MM.1S (cell line): ENCODE data around the gene R3HDM4.

ENCODE experiments used
- DNase-seq: peaks from one replicate; pipeline ENCODE4 v3.0.0-alpha.2; 2015
- H2AFZ ChIP-seq: fragments of 300-600 bp; sonication (generic); 2 replicates; pipeline ENCODE4 v1.6.0; 2016; ENCODE audit warnings: antibody characterized with exemption, low read length
- H3F3A ChIP-seq: fragments of 300-600 bp; sonication (generic); 2 replicates; pipeline ENCODE4 v1.6.1; 2016; ENCODE audit warnings: mild to moderate bottlenecking, antibody characterized with exemption, low read length, moderate library complexity, mixed read lengths; ENCODE audit not compliant: insufficient read depth
- H3K27ac ChIP-seq: fragments of 300-600 bp; sonication (generic); 2 replicates; pipeline ENCODE4 v1.5.1; 2016; ENCODE audit warnings: mild to moderate bottlenecking, low read length
- H3K27me3 ChIP-seq: fragments of 300-600 bp; sonication (generic); replicated peaks from 2 replicates; pipeline ENCODE4 v1.6.0; 2016; ENCODE audit warnings: low read length; ENCODE audit not compliant: insufficient read depth
- H3K36me3 ChIP-seq: fragments of 300-600 bp; sonication (generic); replicated peaks from 2 replicates; pipeline ENCODE4 v1.6.1; 2016; ENCODE audit warnings: mild to moderate bottlenecking, low read length, mixed read lengths; ENCODE audit not compliant: insufficient read depth
- H3K4me1 ChIP-seq: fragments of 300-600 bp; sonication (generic); 2 replicates; pipeline ENCODE4 v1.6.1; 2016; ENCODE audit warnings: low read length, mixed read lengths
- H3K4me2 ChIP-seq: fragments of 300-600 bp; sonication (generic); 2 replicates; pipeline ENCODE4 v1.6.0; 2016; ENCODE audit warnings: low read depth, low read length
- H3K4me3 ChIP-seq: fragments of 300-600 bp; sonication (generic); 2 replicates; pipeline ENCODE4 v1.5.1; 2016; ENCODE audit warnings: low read length, mixed read lengths
- H3K79me2 ChIP-seq: fragments of 300-600 bp; sonication (generic); 2 replicates; pipeline ENCODE4 v1.6.1; 2016; ENCODE audit warnings: mixed run types, low read length, mixed read lengths
- H3K9ac ChIP-seq: fragments of 300-600 bp; sonication (generic); 2 replicates; pipeline ENCODE4 v1.6.1; 2016; ENCODE audit warnings: low read length, mixed read lengths
- H3K9me2 ChIP-seq: fragments of 300-600 bp; sonication (generic); replicated peaks from 2 replicates; pipeline ENCODE4 v1.6.1; 2016; ENCODE audit warnings: mild to moderate bottlenecking, low read length, mixed read lengths; ENCODE audit not compliant: insufficient read depth
- H3K9me3 ChIP-seq: fragments of 300-600 bp; sonication (generic); replicated peaks from 2 replicates; pipeline ENCODE4 v1.6.1; 2016; ENCODE audit warnings: mild to moderate bottlenecking, low read length, mixed read lengths; ENCODE audit not compliant: insufficient read depth
- H4K20me1 ChIP-seq: fragments of 300-600 bp; sonication (generic); 2 replicates; pipeline ENCODE4 v1.6.1; 2016; ENCODE audit warnings: mild to moderate bottlenecking, low read length, moderate library complexity, mixed read lengths; ENCODE audit not compliant: insufficient read depth
- EZH2 ChIP-seq: fragments of 300-600 bp; sonication (generic); optimal IDR thresholded peaks from 2 replicates; pipeline ENCODE3; 2017; ENCODE audit warnings: low read depth, mild to moderate bottlenecking, antibody characterized with exemption, low read length, mixed read lengths
- EZH2phosphoT487 ChIP-seq: fragments of 300-600 bp; sonication (generic); IDR thresholded peaks from 2 replicates; pipeline ENCODE4 v1.6.1; 2018; ENCODE audit warnings: antibody characterized with exemption, low read length
- TF ChIP-seq, protein P1 (sequence below): fragments of 300-600 bp; sonication (generic); IDR thresholded peaks from 2 replicates; pipeline ENCODE4 v1.5.1; 2016; ENCODE audit warnings: antibody characterized with exemption, low read length, mixed read lengths

Gene R3HDM4

DNA sequence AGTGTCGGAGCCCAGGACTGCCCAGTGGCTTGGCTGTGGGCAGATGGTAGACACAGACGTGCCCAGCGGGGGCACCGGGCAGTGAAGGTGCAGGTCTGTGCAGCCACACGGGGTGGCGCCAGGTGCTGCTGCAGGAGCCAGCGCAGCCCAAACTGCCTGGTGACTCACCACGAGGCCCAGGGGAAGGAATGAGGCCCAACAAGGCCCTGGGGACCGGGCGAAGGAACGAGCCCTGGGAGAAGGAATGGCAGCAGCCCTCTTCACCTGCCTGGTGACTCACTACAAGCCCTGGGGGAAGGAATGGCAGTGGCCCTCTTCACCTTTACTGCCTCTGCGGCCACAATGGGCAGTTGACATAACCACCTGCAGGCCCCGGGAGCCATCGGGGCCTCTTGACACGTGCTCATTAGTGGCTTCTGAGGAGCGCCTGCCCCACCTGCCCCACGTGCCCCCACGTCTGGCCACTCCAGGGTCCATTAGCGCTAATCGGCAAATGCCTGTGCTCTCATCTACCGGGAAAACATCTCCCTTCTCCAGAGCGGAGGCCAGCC lies 29.3 kb downstream of the R3HDM4 start:
- Histone ChIP-seq H3K36me3 (no peaks in the 10 kb centered on the region; the same call in 1 of the 2 replicates), H3K27me3 (no peaks in the 10 kb centered on the region), H3K9me3 (no peaks in the 10 kb centered on the region), H3K79me2 (no peaks in the 10 kb centered on the region), H3F3A (no peaks in the 10 kb centered on the region), H3K9me2 (no peaks in the 10 kb centered on the region), H3K4me3 (no peak overlapping the region), H3K27ac (no peak overlapping the region), H2AFZ (no peak overlapping the region), H3K4me2 (no peak overlapping the region), H3K9ac (no peak overlapping the region), H3K4me1 (no peaks in the 10 kb centered on the region), H4K20me1 (no peaks in the 10 kb centered on the region; the same call in 1 of the 2 replicates)
- no peak for DNase-seq
- TF ChIP-seq EZH2phosphoT487 (no peak), EZH2 (no peak)
- TF ChIP-seq, protein P1, sequence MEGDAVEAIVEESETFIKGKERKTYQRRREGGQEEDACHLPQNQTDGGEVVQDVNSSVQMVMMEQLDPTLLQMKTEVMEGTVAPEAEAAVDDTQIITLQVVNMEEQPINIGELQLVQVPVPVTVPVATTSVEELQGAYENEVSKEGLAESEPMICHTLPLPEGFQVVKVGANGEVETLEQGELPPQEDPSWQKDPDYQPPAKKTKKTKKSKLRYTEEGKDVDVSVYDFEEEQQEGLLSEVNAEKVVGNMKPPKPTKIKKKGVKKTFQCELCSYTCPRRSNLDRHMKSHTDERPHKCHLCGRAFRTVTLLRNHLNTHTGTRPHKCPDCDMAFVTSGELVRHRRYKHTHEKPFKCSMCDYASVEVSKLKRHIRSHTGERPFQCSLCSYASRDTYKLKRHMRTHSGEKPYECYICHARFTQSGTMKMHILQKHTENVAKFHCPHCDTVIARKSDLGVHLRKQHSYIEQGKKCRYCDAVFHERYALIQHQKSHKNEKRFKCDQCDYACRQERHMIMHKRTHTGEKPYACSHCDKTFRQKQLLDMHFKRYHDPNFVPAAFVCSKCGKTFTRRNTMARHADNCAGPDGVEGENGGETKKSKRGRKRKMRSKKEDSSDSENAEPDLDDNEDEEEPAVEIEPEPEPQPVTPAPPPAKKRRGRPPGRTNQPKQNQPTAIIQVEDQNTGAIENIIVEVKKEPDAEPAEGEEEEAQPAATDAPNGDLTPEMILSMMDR: no peak

DNA sequence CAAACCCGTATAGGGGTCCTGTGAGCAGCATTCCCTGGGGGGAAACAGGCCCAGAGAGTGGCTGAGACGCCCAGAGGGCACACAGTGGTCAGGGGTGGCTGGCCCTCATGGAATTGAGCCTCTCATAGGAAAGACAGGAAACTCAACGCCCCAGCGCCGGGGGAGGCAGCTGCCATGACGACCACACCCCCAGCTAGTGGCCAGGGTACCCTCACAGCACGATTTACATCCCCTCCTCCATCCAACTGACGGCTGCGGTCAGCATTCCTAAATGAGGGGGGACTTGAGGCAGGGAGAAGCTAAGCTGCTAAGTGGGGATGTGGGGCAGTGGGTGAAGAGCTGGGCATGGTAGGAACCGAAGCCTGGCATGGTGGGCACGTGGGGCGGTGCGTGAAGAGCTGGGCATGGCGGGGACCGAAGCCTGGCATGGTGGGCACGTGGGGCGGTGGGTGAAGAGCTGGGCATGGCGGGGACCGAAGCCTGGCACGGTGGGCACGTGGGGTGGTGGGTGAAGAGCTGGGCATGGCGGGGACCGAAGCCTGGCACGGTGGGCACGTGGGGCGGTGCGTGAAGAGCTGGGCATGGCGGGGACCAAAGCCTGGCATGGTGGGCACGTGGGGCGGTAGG lies 30.0 kb downstream of the R3HDM4 start:
- no peak overlapping the region for H3K27ac ChIP-seq
- no peak overlapping the region for H3K4me3 ChIP-seq
- H3K36me3 ChIP-seq: no peaks in the 10 kb centered on the region; the same call in 1 of the 2 replicates
- H3F3A ChIP-seq: no peaks in the 10 kb centered on the region
- TF ChIP-seq, protein P1: no peak
- TF ChIP-seq EZH2phosphoT487: no peak
- TF ChIP-seq EZH2: no peak
- H3K4me2 ChIP-seq: no peak overlapping the region
- no peak overlapping the region for H3K9ac ChIP-seq
- no peaks in the 10 kb centered on the region for H3K9me2 ChIP-seq
- no peaks in the 10 kb centered on the region for H3K79me2 ChIP-seq
- DNase-seq: no peak
- no peaks in the 10 kb centered on the region for H3K27me3 ChIP-seq
- no peaks in the 10 kb centered on the region for H4K20me1 ChIP-seq
- no peaks in the 10 kb centered on the region for H3K9me3 ChIP-seq
- H2AFZ ChIP-seq: no peak overlapping the region
- no peaks in the 10 kb centered on the region for H3K4me1 ChIP-seq

DNA sequence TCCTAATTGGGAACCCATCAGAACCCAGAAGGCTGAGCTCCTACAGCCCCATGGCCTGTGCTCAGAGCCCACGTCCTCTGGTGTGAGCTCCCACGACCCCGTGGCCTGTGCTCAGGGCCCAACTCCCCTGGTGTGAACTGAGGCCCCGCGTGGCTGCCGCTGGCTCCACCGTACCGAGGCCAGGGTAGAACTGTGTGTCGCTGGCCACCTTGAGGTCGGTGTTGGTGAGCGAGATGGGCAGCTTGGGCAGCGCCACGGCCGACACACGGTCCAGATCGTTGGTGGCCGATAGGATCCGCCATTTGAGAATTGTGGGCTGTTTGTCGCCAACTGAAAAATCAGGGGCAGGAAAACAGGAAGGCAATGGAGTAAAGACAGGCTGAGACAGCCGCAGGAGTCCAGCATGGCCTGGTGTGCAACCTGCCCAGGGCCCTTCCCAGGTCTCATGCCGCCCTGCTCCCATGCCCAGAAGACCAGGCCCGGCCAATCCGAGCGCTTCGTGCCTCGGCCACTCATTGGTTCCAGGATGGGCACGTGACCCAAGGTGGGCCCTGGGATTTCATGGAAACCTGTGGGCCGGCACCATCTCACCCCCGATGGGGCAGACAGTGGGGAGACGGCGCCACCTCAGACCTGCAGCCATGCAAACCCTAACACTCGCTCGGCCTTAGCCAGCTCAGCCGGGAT lies 31.5 kb downstream of the R3HDM4 start:
- no peaks in the 10 kb centered on the region for H3K9me2 ChIP-seq
- H4K20me1 ChIP-seq: no peaks in the 10 kb centered on the region
- no peak overlapping the region for H3K4me2 ChIP-seq
- no peaks in the 10 kb centered on the region for H3K4me1 ChIP-seq
- H3K27ac ChIP-seq: no peak overlapping the region
- H3K36me3 ChIP-seq: no peaks in the 10 kb centered on the region; the same call in 1 of the 2 replicates
- H2AFZ ChIP-seq: no peak overlapping the region
- DNase-seq: no peak
- H3K79me2 ChIP-seq: no peaks in the 10 kb centered on the region
- no peaks in the 10 kb centered on the region for H3K27me3 ChIP-seq
- TF ChIP-seq EZH2phosphoT487 (no peak), EZH2 (no peak)
- TF ChIP-seq, protein P1: no peak
- H3F3A ChIP-seq: no peaks in the 10 kb centered on the region
- no peaks in the 10 kb centered on the region for H3K9me3 ChIP-seq
- H3K9ac ChIP-seq: no peak overlapping the region
- no peak overlapping the region for H3K4me3 ChIP-seq
